WTC11 (cell line): ENCODE data around the gene CZIB. TPM values are rescaled to one million over a fixed set of nuclear protein-coding genes. Genes with fewer than 3 reads are reported as not detected.

Experiments used
- ATAC-seq: fragments of 200-7000 bp; cut with Tn5 transposase; 2 replicates; pipeline ENCODE4 v1.10.0; 2021; ENCODE audit warnings: mild to moderate bottlenecking, moderate library complexity
- CTCF ChIA-PET: fragments of 300-600 bp; sonication (Branson Sonifier 250); formaldehyde crosslinking; loops from one replicate; lab custom pipeline; 2021; ENCODE audit warnings: antibody characterized with exemption; lab: Charles Lee
- POLR2A ChIA-PET: fragments of 350-600 bp; sonication (Branson Sonifier 250); formaldehyde crosslinking; loops from one replicate; lab custom pipeline; 2021; ENCODE audit warnings: antibody characterized with exemption; lab: Charles Lee
- DNase-seq: peaks from one replicate; pipeline ENCODE4 v3.0.0; 2021; ENCODE audit warnings: low spot score
- H3K27ac Mint-ChIP-seq: 2 replicates; pipeline ENCODE4 v1.8.0; 2021; ENCODE audit warnings: mixed read lengths
- H3K27me3 Mint-ChIP-seq: 2 replicates; pipeline ENCODE4 v1.8.0; 2021; ENCODE audit warnings: low read depth, mild to moderate bottlenecking, moderate library complexity, mixed read lengths
- H3K36me3 Mint-ChIP-seq: 2 replicates; pipeline ENCODE4 v1.8.0; 2021; ENCODE audit warnings: mixed read lengths
- H3K4me1 Mint-ChIP-seq: 2 replicates; pipeline ENCODE4 v1.8.0; 2022; ENCODE audit warnings: mixed read lengths
- H3K4me3 Mint-ChIP-seq: 2 replicates; pipeline ENCODE4 v1.8.0; 2021; ENCODE audit warnings: mild to moderate bottlenecking, moderate library complexity, mixed read lengths
- H3K9me3 Mint-ChIP-seq: 2 replicates; pipeline ENCODE4 v1.8.0; 2021; ENCODE audit warnings: mixed read lengths
- CREB1 ChIP-seq: sonication (generic); formaldehyde crosslinking; IDR thresholded peaks from 2 replicates; pipeline ENCODE4 v1.8.0; 2023; ENCODE audit warnings: mild to moderate bottlenecking, missing genetic modification reagents
- ESRRA ChIP-seq: sonication (generic); formaldehyde crosslinking; IDR thresholded peaks from 2 replicates; pipeline ENCODE4 v1.8.1; 2022; ENCODE audit warnings: mild to moderate bottlenecking, missing genetic modification reagents, borderline replicate concordance
- FOXP1 ChIP-seq: sonication (generic); formaldehyde crosslinking; IDR thresholded peaks from 2 replicates; pipeline ENCODE4 v1.8.0; 2022; ENCODE audit warnings: missing genetic modification reagents, mild to moderate bottlenecking, moderate library complexity, borderline replicate concordance
- HMGA2 ChIP-seq: fragments of 250-450 bp; sonication (Bioruptor Pico); IDR thresholded peaks from 2 replicates; pipeline ENCODE4 v1.4.0; 2021; ENCODE audit warnings: mild to moderate bottlenecking, moderate library complexity
- JUN ChIP-seq: sonication (generic); formaldehyde crosslinking; IDR thresholded peaks from 2 replicates; pipeline ENCODE4 v1.8.0; 2023; ENCODE audit warnings: mild to moderate bottlenecking, missing genetic modification reagents
- KAT7 ChIP-seq: sonication (generic); formaldehyde crosslinking; IDR thresholded peaks from 2 replicates; pipeline ENCODE4 v1.8.1; 2023; ENCODE audit warnings: missing genetic modification reagents, mild to moderate bottlenecking, borderline replicate concordance
- MXD4 ChIP-seq: fragments of 250-450 bp; sonication (Bioruptor Pico); IDR thresholded peaks from 2 replicates; pipeline ENCODE4 v1.8.0; 2021; ENCODE audit warnings: mild to moderate bottlenecking, moderate library complexity, borderline replicate concordance
- NFYB ChIP-seq: sonication (generic); formaldehyde crosslinking; conservative IDR thresholded peaks from 2 replicates; pipeline ENCODE4 v1.8.0; 2022; ENCODE audit warnings: low read depth, missing genetic modification reagents
- OVOL2 ChIP-seq: fragments of 250-450 bp; sonication (Bioruptor Pico); IDR thresholded peaks from 2 replicates; pipeline ENCODE4 v1.9.0; 2021; ENCODE audit warnings: mild to moderate bottlenecking, borderline replicate concordance
- SMAD3 ChIP-seq: sonication (generic); formaldehyde crosslinking; IDR thresholded peaks from 2 replicates; pipeline ENCODE4 v1.8.0; 2022; ENCODE audit warnings: missing genetic modification reagents, mild to moderate bottlenecking, borderline replicate concordance
- ZNF232 ChIP-seq: sonication (generic); formaldehyde crosslinking; IDR thresholded peaks from 2 replicates; pipeline ENCODE4 v1.8.0; 2022; ENCODE audit warnings: mild to moderate bottlenecking, missing genetic modification reagents
- total RNA-seq: library from RNA; stranded (reverse); gene quantifications from 3 replicates; pipeline ENCODE4 v1.2.3, GENCODE V29; 2021
- TF ChIP-seq, protein P1 (sequence below): sonication (generic); formaldehyde crosslinking; IDR thresholded peaks from 2 replicates; pipeline ENCODE4 v1.8.0; 2022; ENCODE audit warnings: mild to moderate bottlenecking, missing genetic modification reagents
- TF ChIP-seq, protein P2 (sequence below): sonication (generic); formaldehyde crosslinking; IDR thresholded peaks from 2 replicates; pipeline ENCODE4 v1.8.1; 2023; ENCODE audit warnings: mild to moderate bottlenecking, missing genetic modification reagents, borderline replicate concordance
- TF ChIP-seq, protein P3 (sequence below): sonication (generic); formaldehyde crosslinking; IDR thresholded peaks from 2 replicates; pipeline ENCODE4 v1.8.1; 2022; ENCODE audit warnings: low read depth, missing genetic modification reagents, borderline replicate concordance
- TF ChIP-seq, protein P4 (sequence below): sonication (generic); formaldehyde crosslinking; IDR thresholded peaks from 2 replicates; pipeline ENCODE4 v1.8.1; 2022; ENCODE audit warnings: mild to moderate bottlenecking, moderate library complexity, missing genetic modification reagents
- TF ChIP-seq, protein P5 (sequence below): sonication (generic); formaldehyde crosslinking; conservative IDR thresholded peaks from 2 replicates; pipeline ENCODE4 v1.8.1; 2022; ENCODE audit warnings: mild to moderate bottlenecking, missing genetic modification reagents
- TF ChIP-seq, protein P6 (sequence below): fragments of 200-600 bp; IDR thresholded peaks from 2 replicates; pipeline ENCODE4 v1.8.0; 2022; ENCODE audit warnings: antibody characterized with exemption
- TF ChIP-seq, protein P7 (sequence below): sonication (generic); formaldehyde crosslinking; IDR thresholded peaks from 2 replicates; pipeline ENCODE4 v1.8.1; 2023; ENCODE audit warnings: mild to moderate bottlenecking, missing genetic modification reagents
- TF ChIP-seq, protein P8 (sequence below): sonication (generic); formaldehyde crosslinking; IDR thresholded peaks from 2 replicates; pipeline ENCODE4 v1.8.0; 2022; ENCODE audit warnings: mild to moderate bottlenecking, missing genetic modification reagents
- TF ChIP-seq, protein P9 (sequence below): sonication (generic); formaldehyde crosslinking; conservative IDR thresholded peaks from 2 replicates; pipeline ENCODE4 v1.8.1; 2023; ENCODE audit warnings: mild to moderate bottlenecking, low read depth, missing genetic modification reagents, moderate library complexity

Gene CZIB
- total RNA-seq, 1 experiment from 2014 or later: 41.6 TPM

DNA sequence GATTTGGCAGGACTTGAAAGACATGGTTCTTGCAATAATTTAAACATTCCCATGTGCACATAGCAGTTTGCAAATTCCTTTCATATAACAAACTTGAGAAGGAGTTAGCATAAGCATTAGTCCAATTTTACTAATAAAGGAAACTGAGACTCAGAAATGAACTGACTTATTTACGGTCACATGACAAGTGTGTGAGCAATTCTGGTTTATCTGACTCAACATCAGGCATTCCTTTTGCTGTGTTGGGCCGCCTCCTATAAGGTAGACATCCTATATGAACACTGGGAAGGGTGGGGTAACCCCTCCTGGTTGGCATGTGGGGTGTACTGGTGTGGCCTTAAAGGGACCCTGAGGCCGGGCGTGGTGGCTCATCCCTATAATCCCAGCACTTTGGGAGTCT lies 32.3 kb downstream of the CZIB start:
- H3K4me1 Mint-ChIP-seq: peaks cover 10% of the 10 kb centered on the region
- TF ChIP-seq CREB1 (CRISPR knock-in tag): no peak
- TF ChIP-seq ESRRA (CRISPR knock-in tag): no peak
- no peak for TF ChIP-seq JUN (CRISPR knock-in tag)
- no peak for TF ChIP-seq MXD4
- TF ChIP-seq, protein P1, sequence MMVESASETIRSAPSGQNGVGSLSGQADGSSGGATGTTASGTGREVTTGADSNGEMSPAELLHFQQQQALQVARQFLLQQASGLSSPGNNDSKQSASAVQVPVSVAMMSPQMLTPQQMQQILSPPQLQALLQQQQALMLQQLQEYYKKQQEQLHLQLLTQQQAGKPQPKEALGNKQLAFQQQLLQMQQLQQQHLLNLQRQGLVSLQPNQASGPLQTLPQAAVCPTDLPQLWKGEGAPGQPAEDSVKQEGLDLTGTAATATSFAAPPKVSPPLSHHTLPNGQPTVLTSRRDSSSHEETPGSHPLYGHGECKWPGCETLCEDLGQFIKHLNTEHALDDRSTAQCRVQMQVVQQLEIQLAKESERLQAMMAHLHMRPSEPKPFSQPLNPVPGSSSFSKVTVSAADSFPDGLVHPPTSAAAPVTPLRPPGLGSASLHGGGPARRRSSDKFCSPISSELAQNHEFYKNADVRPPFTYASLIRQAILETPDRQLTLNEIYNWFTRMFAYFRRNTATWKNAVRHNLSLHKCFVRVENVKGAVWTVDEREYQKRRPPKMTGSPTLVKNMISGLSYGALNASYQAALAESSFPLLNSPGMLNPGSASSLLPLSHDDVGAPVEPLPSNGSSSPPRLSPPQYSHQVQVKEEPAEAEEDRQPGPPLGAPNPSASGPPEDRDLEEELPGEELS (CRISPR knock-in tag): no peak
- no peak for TF ChIP-seq ZNF232
- TF ChIP-seq, protein P2, sequence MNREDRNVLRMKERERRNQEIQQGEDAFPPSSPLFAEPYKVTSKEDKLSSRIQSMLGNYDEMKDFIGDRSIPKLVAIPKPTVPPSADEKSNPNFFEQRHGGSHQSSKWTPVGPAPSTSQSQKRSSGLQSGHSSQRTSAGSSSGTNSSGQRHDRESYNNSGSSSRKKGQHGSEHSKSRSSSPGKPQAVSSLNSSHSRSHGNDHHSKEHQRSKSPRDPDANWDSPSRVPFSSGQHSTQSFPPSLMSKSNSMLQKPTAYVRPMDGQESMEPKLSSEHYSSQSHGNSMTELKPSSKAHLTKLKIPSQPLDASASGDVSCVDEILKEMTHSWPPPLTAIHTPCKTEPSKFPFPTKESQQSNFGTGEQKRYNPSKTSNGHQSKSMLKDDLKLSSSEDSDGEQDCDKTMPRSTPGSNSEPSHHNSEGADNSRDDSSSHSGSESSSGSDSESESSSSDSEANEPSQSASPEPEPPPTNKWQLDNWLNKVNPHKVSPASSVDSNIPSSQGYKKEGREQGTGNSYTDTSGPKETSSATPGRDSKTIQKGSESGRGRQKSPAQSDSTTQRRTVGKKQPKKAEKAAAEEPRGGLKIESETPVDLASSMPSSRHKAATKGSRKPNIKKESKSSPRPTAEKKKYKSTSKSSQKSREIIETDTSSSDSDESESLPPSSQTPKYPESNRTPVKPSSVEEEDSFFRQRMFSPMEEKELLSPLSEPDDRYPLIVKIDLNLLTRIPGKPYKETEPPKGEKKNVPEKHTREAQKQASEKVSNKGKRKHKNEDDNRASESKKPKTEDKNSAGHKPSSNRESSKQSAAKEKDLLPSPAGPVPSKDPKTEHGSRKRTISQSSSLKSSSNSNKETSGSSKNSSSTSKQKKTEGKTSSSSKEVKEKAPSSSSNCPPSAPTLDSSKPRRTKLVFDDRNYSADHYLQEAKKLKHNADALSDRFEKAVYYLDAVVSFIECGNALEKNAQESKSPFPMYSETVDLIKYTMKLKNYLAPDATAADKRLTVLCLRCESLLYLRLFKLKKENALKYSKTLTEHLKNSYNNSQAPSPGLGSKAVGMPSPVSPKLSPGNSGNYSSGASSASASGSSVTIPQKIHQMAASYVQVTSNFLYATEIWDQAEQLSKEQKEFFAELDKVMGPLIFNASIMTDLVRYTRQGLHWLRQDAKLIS (CRISPR knock-in tag): no peak
- TF ChIP-seq, protein P3, sequence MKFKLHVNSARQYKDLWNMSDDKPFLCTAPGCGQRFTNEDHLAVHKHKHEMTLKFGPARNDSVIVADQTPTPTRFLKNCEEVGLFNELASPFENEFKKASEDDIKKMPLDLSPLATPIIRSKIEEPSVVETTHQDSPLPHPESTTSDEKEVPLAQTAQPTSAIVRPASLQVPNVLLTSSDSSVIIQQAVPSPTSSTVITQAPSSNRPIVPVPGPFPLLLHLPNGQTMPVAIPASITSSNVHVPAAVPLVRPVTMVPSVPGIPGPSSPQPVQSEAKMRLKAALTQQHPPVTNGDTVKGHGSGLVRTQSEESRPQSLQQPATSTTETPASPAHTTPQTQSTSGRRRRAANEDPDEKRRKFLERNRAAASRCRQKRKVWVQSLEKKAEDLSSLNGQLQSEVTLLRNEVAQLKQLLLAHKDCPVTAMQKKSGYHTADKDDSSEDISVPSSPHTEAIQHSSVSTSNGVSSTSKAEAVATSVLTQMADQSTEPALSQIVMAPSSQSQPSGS (CRISPR knock-in tag): no peak
- TF ChIP-seq NFYB (CRISPR knock-in tag): no peak
- TF ChIP-seq, protein P4, sequence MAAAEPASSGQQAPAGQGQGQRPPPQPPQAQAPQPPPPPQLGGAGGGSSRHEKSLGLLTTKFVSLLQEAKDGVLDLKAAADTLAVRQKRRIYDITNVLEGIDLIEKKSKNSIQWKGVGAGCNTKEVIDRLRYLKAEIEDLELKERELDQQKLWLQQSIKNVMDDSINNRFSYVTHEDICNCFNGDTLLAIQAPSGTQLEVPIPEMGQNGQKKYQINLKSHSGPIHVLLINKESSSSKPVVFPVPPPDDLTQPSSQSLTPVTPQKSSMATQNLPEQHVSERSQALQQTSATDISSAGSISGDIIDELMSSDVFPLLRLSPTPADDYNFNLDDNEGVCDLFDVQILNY (CRISPR knock-in tag): no peak
- no peak for TF ChIP-seq KAT7 (CRISPR knock-in tag)
- TF ChIP-seq FOXP1 (CRISPR knock-in tag): no peak
- TF ChIP-seq, protein P5, sequence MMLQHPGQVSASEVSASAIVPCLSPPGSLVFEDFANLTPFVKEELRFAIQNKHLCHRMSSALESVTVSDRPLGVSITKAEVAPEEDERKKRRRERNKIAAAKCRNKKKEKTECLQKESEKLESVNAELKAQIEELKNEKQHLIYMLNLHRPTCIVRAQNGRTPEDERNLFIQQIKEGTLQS (CRISPR knock-in tag): no peak
- TF ChIP-seq, protein P6, sequence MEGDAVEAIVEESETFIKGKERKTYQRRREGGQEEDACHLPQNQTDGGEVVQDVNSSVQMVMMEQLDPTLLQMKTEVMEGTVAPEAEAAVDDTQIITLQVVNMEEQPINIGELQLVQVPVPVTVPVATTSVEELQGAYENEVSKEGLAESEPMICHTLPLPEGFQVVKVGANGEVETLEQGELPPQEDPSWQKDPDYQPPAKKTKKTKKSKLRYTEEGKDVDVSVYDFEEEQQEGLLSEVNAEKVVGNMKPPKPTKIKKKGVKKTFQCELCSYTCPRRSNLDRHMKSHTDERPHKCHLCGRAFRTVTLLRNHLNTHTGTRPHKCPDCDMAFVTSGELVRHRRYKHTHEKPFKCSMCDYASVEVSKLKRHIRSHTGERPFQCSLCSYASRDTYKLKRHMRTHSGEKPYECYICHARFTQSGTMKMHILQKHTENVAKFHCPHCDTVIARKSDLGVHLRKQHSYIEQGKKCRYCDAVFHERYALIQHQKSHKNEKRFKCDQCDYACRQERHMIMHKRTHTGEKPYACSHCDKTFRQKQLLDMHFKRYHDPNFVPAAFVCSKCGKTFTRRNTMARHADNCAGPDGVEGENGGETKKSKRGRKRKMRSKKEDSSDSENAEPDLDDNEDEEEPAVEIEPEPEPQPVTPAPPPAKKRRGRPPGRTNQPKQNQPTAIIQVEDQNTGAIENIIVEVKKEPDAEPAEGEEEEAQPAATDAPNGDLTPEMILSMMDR: no peak
- TF ChIP-seq, protein P7, sequence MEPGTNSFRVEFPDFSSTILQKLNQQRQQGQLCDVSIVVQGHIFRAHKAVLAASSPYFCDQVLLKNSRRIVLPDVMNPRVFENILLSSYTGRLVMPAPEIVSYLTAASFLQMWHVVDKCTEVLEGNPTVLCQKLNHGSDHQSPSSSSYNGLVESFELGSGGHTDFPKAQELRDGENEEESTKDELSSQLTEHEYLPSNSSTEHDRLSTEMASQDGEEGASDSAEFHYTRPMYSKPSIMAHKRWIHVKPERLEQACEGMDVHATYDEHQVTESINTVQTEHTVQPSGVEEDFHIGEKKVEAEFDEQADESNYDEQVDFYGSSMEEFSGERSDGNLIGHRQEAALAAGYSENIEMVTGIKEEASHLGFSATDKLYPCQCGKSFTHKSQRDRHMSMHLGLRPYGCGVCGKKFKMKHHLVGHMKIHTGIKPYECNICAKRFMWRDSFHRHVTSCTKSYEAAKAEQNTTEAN (CRISPR knock-in tag): no peak
- no peak for TF ChIP-seq OVOL2 (CRISPR knock-in tag)
- TF ChIP-seq, protein P8, sequence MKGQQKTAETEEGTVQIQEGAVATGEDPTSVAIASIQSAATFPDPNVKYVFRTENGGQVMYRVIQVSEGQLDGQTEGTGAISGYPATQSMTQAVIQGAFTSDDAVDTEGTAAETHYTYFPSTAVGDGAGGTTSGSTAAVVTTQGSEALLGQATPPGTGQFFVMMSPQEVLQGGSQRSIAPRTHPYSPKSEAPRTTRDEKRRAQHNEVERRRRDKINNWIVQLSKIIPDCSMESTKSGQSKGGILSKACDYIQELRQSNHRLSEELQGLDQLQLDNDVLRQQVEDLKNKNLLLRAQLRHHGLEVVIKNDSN: no peak
- TF ChIP-seq HMGA2 (CRISPR knock-in tag): no peak
- TF ChIP-seq, protein P9, sequence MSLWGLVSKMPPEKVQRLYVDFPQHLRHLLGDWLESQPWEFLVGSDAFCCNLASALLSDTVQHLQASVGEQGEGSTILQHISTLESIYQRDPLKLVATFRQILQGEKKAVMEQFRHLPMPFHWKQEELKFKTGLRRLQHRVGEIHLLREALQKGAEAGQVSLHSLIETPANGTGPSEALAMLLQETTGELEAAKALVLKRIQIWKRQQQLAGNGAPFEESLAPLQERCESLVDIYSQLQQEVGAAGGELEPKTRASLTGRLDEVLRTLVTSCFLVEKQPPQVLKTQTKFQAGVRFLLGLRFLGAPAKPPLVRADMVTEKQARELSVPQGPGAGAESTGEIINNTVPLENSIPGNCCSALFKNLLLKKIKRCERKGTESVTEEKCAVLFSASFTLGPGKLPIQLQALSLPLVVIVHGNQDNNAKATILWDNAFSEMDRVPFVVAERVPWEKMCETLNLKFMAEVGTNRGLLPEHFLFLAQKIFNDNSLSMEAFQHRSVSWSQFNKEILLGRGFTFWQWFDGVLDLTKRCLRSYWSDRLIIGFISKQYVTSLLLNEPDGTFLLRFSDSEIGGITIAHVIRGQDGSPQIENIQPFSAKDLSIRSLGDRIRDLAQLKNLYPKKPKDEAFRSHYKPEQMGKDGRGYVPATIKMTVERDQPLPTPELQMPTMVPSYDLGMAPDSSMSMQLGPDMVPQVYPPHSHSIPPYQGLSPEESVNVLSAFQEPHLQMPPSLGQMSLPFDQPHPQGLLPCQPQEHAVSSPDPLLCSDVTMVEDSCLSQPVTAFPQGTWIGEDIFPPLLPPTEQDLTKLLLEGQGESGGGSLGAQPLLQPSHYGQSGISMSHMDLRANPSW (CRISPR knock-in tag): no peak
- TF ChIP-seq SMAD3 (CRISPR knock-in tag): no peak
- TF ChIP-seq, all 79 proteins: peak for 0
- Mint-ChIP-seq H3K27ac (no peak overlapping the region), H3K9me3 (no peaks in the 10 kb centered on the region), H3K36me3 (no peaks in the 10 kb centered on the region), H3K4me3 (no peak overlapping the region), H3K27me3 (peaks cover 3% of the 10 kb centered on the region; the same call in 1 of the 2 replicates)
- ATAC-seq (no peak), DNase-seq (no peak)
- CTCF ChIA-PET: no interaction called here
- POLR2A ChIA-PET: no interaction called here
